GM21576 (cell line): Measurements from ENCODE around the gene NR4A3.
"Not testable (repeated sequence)": the region's sequence is repeated elsewhere in the genome, so short reads cannot be mapped to it uniquely, and the experiment has no call there.

ENCODE experiments used
- ATAC-seq: cut with Tn5 transposase; IDR thresholded peaks from one replicate; pipeline ENCODE4 v1.9.1; 2021; ENCODE audit warnings: mild to moderate bottlenecking, moderate library complexity; ENCODE audit not compliant: unreplicated experiment

The NR4A3 gene

DNA sequence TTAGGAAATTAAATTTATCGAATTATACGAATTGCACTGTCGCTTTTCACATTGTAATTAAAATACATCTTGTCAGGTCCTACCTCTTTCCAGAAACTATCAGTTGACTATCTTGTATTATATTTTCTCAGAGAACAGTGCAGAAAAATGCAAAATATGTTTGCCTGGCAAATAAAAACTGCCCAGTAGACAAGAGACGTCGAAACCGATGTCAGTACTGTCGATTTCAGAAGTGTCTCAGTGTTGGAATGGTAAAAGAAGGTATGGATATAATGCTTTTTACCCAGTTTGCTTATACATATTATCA is 10.8 kb downstream of the NR4A3 start:
- no peak for ATAC-seq

DNA sequence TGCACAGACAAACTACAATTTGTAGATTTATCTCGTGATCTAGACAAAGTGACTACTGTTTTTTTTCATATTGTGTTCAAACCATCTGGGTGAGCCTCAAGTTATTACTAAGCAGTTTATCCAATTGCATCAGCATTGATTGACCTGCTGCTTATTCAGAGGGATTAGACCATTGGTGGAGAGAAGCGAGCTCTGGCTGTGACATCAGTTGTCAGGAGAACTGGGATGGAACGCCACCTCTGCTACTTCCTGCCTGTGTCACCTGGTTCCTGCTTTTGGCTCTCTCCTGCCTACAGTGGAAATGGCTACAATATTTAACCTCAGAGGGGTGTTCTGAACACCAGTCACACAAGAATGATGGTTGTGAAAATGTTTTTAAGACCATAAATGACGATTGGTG is 12.1 kb downstream of the NR4A3 start:
- ATAC-seq: no peak

DNA sequence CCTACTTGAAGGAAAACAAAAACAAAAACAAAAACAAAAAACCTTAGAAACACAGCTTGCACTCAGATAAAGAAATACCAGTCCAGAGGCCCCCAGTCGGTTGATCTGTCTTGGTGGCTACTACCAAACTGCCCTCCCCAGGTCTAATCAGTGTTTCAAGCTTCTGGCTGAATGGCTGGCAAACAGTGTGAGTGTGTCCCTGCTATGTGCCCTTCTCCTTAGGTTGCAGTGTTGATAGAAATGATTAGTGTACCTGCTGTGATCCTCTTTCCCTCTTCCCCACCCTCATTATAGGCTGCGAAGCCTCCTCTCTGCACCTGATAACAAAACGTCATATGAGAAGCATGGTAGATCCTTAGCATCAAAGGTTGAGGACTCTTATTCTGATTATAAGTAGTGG is 12.8 kb downstream of the NR4A3 start:
- no peak for ATAC-seq

DNA sequence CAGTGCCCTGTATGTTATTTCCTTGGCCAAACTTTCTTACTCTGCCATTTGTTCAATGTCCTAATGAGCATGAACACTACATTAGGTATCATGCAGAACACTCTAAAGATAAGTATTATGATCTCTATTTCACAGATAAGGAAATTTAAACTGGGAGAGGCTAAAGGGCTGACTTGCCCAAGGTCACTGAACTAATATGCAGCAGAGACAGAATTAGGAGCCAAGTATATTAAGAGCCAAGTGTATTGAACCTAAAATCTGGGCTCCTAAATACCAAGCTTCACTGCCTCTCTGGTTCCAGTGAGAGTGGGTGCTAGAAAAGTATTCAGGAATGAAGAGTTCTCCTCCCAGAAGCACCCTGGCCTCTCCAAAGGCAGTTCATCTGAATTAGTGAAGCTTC is 13.5 kb downstream of the NR4A3 start:
- ATAC-seq: no peak

DNA sequence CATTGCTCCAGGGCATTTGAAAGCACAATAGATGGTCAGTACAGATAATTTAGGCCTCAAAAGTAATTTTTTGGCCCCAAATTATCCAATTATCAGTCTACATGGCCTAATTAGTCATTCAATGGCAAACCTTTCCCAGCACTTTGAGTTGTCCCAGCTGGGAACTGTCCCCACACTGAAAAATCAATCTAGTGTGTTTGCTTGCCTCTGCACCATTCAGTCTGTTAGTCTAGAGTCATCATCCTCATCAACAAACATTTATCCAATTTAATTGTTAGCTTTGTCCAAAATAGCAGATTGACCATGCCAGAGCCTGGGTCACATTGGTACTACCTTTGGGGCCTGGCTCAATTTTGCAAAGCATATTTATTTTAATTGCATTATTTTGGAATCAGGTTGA is 13.9 kb downstream of the NR4A3 start:
- ATAC-seq: no peak

DNA sequence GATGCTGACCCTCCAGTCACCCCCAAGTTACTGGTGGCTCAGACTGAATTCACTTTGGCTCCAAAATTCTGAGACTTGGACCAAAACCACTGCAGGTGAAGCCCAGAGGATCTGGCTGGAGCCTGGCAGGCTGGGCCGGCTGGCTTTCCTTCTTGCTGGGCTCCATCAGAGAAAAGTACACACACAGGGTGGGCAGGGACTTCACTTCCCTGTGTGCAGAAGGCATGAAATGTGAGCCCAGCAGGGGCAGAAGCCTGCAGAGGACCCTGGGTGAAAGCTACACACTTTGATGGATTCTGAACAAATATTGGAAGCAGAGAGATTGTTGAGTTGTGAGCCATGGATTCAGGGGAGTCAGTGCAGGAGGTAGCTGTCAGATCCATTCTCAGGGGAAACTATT is 18.4 kb downstream of the NR4A3 start:
- ATAC-seq: no peak

DNA sequence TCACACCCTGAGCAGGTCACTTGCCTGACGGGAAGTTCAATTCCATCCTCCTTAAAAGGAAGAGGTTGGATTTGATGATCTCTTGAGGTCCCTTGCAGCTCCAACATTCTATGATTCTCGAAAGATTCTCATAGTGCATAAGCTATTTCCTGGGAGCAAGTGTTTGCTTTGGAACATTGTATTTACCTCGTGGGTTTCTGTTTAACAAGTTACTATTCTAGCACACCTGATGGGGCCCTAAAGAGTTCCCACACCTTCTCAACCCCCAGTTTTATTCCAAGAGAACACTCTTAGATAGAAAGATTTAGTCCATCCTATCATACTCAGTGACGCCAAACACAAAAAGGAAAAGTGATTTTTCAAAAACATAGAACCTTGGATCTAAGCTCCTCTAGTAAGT is 23.4 kb downstream of the NR4A3 start:
- ATAC-seq: no peak

DNA sequence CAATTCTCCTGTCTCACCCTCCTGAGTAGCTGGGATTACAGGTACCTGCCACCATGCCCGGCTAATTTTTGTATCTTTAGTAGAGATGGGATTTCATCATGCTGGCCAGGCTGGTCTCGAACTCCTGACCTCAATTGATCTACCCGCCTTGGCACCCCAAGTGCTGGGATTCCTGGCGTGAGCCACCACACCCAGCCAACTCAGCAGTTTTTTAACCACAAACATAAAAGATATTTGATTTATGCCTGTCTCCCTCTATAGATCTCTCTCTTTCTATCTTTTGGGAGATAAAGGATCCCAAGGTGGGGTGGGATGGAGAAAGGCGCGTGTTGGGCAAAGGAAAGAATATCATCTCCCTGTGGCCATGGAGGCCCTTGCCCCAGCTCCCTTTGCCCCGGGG is 26.8 kb downstream of the NR4A3 start:
- ATAC-seq: no peak

DNA sequence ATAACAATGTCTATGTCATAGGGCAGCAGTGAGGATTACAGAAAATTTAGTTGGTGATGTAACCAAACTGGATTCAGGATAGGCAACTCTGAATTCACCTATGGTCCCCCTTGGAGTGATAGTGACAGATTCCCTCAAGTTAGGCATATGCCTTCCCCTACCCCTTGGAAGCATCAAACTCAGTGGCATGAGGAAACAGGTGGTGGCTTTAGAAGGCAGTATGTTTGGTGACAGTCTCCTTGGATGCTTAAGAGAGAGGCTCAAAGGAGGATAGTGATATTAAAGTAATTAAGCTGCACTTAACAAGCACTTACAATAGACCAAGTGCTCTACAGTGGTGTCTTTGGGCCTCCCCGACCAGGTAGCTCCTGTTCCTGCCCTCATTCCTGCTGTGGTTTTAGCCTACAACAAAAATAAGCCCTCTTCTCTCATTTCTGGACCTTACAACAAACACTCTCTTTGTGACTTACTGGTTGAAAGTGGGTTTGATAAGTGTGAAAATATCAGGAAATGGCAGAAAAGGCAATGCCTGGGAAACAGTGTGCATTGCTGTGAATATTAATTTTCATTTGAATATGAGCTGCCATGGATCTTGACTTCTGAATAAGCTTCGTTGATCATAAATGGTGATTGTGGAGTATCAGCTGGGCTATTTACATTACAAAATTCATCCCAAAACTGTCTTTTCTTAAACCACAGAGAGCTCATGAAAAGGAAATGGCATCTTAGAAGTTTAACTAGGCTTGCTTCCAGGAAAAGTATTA is 29.2 kb downstream of the NR4A3 start:
- peak; percentile 9 for ATAC-seq

DNA sequence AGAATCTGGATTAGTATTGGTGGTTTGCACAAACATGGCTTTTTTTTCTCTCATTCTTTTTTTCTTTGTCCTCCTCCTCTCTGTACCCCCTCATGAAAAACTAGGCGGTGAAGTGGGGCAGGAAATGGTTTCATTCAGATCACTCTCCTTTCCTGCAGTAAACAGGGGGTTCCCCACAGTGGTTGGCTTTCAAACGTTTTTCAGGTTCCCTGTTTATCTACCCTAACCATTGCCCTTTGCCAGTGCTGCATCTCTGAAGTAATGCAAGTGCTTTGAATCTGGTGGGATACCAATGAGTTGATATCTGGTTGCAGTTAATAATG is 29.8 kb downstream of the NR4A3 start:
- ATAC-seq: peak; percentile 92

DNA sequence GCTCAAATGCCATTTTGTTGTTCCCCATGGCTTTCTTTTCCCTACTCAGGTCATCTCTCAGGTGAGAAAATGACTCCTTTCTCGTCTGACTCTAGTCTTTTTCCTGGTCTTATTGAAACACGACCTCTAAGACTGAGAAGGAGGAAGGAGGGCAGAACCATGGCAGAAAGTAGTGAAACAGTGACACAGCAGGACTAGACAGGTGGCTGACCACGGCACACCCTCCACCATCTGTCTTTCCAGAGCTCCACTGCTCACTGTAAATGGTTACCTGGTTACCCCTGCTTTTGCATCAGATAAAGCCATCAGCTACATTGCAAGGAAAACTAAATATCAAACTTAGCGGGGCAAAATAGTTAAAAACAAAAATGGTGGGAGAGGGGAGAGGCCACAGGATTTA is 30.9 kb downstream of the NR4A3 start:
- peak; percentile 45 for ATAC-seq

DNA sequence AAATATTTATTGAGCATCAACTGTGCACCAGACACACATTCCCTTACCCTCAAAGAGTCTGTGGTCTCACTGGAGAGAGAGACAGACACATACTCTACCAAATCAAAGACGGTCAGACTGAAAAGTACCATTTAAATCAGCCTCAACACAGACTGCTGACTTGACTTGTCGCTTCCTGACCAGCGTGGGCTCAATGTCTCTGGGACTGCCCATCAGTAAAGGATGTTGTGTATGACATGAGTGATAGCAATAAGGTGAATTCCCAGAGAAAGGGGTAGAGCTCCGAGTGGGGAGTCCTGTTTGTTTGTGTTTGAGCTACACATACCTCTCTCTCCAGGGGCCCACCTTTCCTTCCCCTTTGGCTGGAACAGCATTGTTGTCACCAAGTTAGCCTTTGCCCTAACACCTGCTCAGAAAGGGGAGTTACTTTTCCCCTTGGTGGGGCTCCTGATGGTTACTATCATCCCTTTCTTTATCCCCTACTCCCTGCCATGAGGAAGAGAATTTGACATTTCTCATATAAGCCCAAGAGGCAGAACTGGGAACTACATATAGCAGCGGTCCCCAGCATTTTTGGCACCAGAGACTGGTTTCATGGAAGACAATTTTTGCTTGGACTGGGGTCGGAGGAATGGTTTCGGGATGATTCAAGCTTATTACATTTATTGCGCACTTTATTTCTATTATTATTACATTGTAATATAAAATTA is 33.9 kb downstream of the NR4A3 start:
- ATAC-seq: no peak

DNA sequence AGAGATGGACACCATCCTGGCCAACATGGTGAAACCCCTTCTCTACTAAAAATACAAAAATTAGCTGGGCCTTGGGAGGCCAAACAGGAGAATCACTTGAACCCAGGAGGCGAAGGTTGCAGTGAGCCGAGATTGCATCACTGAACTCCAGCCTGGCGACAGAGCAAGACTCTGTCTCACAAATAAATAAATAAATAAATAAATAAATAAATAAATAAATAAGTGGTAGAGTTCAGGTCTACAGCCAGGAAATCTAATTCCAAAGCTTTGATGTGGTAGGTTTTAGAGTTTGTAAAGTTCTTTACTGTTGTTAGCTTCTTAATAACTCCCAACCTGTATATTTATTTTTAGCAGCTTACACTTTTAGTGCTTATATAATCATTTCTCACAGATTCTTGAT is 35.9 kb downstream of the NR4A3 start:
- ATAC-seq: not testable (repeated sequence)

DNA sequence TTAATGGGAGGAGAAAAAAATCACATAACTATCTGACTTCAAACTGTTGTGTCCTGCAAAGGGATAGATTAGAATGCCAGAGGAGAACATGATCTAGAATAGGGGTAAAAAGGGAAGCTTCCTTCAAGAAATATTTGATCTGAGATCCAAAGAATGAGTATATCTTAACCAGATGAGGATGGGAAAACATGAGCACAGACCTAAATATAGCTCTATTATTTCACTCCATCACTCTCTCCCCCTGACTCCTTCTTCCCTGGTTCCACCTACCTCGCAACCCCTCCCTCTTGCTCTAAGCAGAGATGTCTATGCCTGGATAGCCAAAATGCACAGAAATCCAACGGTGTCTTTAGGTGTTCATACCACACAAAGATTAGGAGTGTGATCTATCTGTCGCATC is 36.4 kb downstream of the NR4A3 start:
- no peak for ATAC-seq

DNA sequence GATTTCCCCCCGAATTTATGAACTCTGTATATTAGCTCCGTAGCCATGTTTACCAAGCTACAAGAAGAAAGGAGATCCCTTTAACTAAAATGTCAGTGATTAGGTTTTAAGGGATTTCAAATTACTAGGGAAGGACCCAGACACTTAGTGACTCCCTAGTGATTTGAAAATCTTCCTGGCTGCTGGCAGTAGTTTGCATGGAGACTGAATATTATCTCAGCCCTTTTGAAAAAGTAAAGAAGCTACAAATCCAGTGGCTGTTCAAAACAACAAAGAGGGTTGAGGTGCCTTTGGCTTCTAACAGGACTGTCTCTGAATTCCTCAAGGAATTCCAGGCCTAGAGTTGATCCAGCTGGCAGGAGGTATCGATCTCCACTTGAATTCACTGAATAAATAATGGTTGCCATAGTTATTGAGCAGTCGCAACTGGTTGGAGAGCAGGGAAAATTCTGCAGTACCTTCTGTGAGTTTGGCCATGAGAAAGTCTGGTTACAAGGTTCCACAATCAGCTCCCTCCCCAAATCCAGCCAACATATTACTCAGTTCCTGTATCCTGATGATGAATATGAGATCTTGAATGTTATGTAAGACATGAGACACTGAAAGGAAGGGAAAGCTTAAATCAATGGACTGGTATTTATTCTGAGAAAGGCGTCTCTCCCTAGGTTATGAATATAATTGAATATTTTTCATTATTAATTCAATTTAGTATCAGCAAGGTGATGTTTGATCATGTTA is 37.7 kb downstream of the NR4A3 start:
- ATAC-seq: no peak

DNA sequence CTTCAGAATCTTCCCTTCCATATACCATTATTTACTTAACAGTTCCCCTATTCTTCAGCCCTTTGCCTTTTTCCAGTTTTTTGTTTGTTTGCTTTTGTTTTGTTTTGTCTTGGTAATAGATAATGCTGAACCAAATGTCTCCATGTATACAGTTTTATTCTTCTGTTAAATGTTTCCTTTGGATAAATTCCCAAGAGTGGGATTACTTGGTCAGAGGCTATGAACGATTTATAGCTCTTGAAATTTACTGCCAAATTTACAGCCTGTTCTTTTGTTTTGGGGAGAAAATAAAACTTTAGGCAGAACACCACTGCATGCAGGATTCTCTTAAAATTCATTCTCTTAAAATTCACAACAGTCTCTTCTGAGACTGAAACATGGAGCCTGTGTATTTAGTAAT is 38.6 kb downstream of the NR4A3 start:
- no peak for ATAC-seq

DNA sequence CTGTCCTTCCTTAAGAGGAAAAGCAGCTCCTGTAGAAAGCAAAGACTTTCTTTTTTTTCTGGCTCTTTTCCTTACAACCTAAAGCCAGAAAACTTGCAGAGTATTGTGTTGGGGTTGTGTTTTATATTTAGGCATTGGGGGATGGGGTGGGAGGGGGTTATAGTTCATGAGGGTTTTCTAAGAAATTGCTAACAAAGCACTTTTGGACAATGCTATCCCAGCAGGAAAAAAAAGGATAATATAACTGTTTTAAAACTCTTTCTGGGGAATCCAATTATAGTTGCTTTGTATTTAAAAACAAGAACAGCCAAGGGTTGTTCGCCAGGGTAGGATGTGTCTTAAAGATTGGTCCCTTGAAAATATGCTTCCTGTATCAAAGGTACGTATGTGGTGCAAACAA is 42.3 kb downstream of the NR4A3 start:
- ATAC-seq: no peak

DNA sequence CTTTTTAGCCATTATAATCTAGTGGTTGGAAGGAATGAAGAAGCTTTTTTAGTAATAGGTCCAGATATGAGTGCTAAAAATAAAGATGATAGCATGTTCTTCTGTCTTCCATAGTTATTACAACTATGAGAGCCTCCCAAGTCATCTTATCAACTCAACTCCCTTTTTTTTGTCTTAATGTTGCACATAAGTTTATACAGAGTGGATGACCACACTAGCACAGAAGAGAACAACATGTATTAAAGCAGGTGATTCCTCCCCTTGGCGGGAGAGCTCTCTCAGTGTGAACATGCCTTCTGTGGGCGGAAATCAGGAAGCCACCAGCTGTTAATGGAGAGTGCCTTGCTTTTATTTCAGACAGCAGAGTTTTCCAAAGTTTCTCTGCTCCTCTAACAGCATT is 44.7 kb downstream of the NR4A3 start:
- no peak for ATAC-seq

DNA sequence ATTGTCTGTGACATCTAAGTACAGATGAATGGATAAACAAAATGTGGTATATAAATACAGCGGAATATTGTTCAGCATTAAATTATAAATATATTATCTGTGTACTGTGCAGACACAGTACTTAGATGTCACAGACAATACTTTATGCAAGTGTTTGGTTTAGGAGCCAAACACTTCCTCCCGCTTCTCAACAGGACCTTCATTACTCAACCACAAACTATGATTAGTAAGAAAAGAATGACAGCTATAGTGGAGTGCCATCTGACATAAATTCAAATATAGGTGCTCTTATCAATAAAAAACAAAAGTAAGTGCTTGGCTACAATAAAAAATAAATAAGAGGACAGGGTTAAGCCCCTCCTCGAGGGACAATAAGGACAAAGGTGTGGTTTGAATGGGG is 45.9 kb downstream of the NR4A3 start:
- no peak for ATAC-seq

DNA sequence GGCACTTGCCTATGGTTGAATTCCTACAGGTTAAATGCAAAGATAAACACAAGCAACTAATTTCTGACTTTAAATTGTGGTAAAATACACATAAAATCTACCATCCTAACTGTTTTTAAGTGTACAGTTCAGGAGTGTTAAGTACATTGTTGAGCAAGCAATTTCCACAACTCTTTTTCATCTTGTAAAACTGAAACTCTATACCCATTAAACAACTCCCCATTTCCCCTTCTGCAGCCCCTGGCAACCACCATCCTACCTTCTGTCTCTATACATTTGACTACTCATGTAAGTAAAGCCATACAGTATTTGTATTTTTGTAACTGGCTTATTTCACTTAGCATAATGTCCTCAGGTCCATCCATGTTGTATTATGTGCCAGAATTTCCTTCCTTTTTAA is 46.3 kb downstream of the NR4A3 start:
- ATAC-seq: no peak

DNA sequence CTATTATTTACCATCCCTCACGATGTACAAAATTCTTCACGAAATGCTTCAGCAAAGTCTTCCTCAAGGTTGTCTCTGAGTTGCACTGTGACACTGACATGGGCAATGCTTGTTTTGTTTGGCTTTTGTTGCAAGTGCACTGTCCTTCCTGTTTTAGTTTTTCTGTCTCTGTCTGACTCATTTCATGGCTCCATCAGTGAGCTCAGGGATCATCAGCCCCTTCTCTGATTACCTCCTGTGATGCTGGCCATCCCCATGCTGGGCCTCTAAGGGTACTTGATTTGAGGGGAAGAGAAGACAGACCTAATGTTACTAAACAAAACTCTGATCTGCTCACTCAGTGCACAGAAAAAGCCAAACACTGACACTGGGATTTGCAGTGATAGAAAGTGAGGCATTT is 47.2 kb downstream of the NR4A3 start:
- ATAC-seq: peak; percentile 82

DNA sequence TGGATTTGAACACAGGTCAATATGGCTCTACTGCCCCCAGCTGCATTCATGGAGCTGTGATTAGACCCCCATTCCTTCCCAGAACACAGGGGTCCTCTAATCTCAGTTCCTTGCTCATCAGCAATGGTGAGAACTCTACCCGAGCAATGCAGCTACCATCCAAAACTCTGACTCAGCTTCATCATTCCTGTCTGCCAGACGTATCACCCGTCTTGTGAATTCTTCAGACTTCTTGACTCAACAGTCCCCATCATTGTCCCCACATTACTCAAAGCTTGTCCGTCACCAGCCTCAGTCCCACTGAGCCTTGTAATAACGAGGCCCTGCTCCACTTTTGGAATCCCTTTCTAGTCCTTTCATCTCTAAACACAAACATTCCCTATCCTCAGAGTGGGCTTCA is 48.4 kb downstream of the NR4A3 start:
- ATAC-seq: no peak
